GM23338 (cell line): ENCODE data around the gene SEZ6. TPM values are rescaled to one million over a fixed set of nuclear protein-coding genes. Genes with fewer than 3 reads are reported as not detected.

Experiments
- ATAC-seq: fragments of 200-7000 bp; cut with Tn5 transposase; 3 replicates; pipeline ENCODE4 v1.9.1; 2020
- DNase-seq: peaks from one replicate; pipeline ENCODE4 v3.0.0-alpha.2; 2015; ENCODE audit warnings: low spot score
- H2AFZ ChIP-seq: fragments of 200-600 bp; sonication (generic); 2 replicates; pipeline ENCODE4 v1.8.0; 2016; ENCODE audit warnings: antibody characterized with exemption, mild to moderate bottlenecking, moderate library complexity
- H3F3A ChIP-seq: fragments of 200-600 bp; sonication (generic); replicated peaks from 2 replicates; pipeline ENCODE4 v1.8.0; 2017; ENCODE audit warnings: antibody characterized with exemption, mixed run types, low read depth
- H3K27ac ChIP-seq: fragments of 200-600 bp; sonication (generic); 2 replicates; pipeline ENCODE4 v1.6.1; 2016; ENCODE audit warnings: low read depth
- H3K27me3 ChIP-seq: fragments of 200-600 bp; sonication (generic); 2 replicates; pipeline ENCODE4 v1.8.0; 2016; ENCODE audit warnings: mild to moderate bottlenecking, mixed run types, moderate library complexity; ENCODE audit not compliant: insufficient read depth
- H3K36me3 ChIP-seq: fragments of 200-600 bp; sonication (generic); 2 replicates; pipeline ENCODE4 v1.8.0; 2016; ENCODE audit warnings: mild to moderate bottlenecking; ENCODE audit not compliant: insufficient read depth
- H3K4me1 ChIP-seq: fragments of 200-600 bp; sonication (generic); 2 replicates; pipeline ENCODE4 v1.8.0; 2016; ENCODE audit warnings: mild to moderate bottlenecking, moderate library complexity; ENCODE audit not compliant: insufficient read depth
- H3K4me2 ChIP-seq: fragments of 200-600 bp; sonication (generic); 2 replicates; pipeline ENCODE4 v1.7.1; 2017; ENCODE audit warnings: mixed run types
- H3K4me3 ChIP-seq: fragments of 200-600 bp; sonication (generic); 2 replicates; pipeline ENCODE4 v1.6.1; 2016; ENCODE audit warnings: mixed run types
- H3K79me2 ChIP-seq: fragments of 200-600 bp; sonication (generic); replicated peaks from 2 replicates; pipeline ENCODE4 v1.8.0; 2017; ENCODE audit warnings: mild to moderate bottlenecking; ENCODE audit not compliant: insufficient read depth
- H3K9me2 ChIP-seq: fragments of 200-600 bp; sonication (generic); 2 replicates; pipeline ENCODE4 v1.8.0; 2017; ENCODE audit not compliant: insufficient read depth
- H4K20me1 ChIP-seq: fragments of 200-600 bp; sonication (generic); replicated peaks from 2 replicates; pipeline ENCODE4 v1.8.0; 2017; ENCODE audit warnings: mild to moderate bottlenecking; ENCODE audit not compliant: insufficient read depth
- H3K27ac Mint-ChIP-seq: 2 replicates; pipeline ENCODE4 v1.8.0; 2020; ENCODE audit warnings: inconsistent platforms, mild to moderate bottlenecking, moderate library complexity, mixed read lengths
- H3K27me3 Mint-ChIP-seq: 3 replicates; pipeline ENCODE4 v1.8.0; 2022; ENCODE audit warnings: low read depth, mild to moderate bottlenecking, moderate library complexity, mixed read lengths, inconsistent platforms; ENCODE audit not compliant: insufficient read depth, poor library complexity
- H3K36me3 Mint-ChIP-seq: 3 replicates; pipeline ENCODE4 v1.8.0; 2021; ENCODE audit warnings: low read depth, mild to moderate bottlenecking, inconsistent platforms, moderate library complexity, mixed read lengths
- H3K4me1 Mint-ChIP-seq: 3 replicates; pipeline ENCODE4 v1.8.0; 2020; ENCODE audit warnings: mild to moderate bottlenecking, inconsistent platforms, mixed read lengths
- H3K4me3 Mint-ChIP-seq: 3 replicates; pipeline ENCODE4 v1.8.0; 2021; ENCODE audit warnings: moderate library complexity, mild to moderate bottlenecking, inconsistent platforms, mixed read lengths
- H3K9me3 Mint-ChIP-seq: 3 replicates; pipeline ENCODE4 v1.8.0; 2020; ENCODE audit warnings: moderate library complexity, mild to moderate bottlenecking, inconsistent platforms, mixed read lengths
- CREB1 ChIP-seq: fragments of 250-450 bp; sonication (Bioruptor Pico); IDR thresholded peaks from 2 replicates; pipeline ENCODE4 v1.5.0; 2020; ENCODE audit warnings: low read depth, mild to moderate bottlenecking, moderate library complexity
- EZH2 ChIP-seq: fragments of 200-600 bp; sonication (generic); IDR thresholded peaks from one replicate; pipeline ENCODE4 v1.8.0; 2017; ENCODE audit warnings: antibody characterized with exemption, mild to moderate bottlenecking, low read depth; ENCODE audit not compliant: unreplicated experiment
- JUNB ChIP-seq: IDR thresholded peaks from one replicate; pipeline ENCODE4 v1.6.1; 2016; ENCODE audit warnings: antibody characterized with exemption; ENCODE audit not compliant: unreplicated experiment
- NANOG ChIP-seq: IDR thresholded peaks from 2 replicates; pipeline ENCODE4 v1.6.1; 2016; ENCODE audit warnings: antibody characterized with exemption, borderline replicate concordance
- ZNF114 ChIP-seq: fragments of 250-450 bp; sonication (Bioruptor Pico); IDR thresholded peaks from 2 replicates; pipeline ENCODE4 v1.5.0; 2020; ENCODE audit warnings: mild to moderate bottlenecking, moderate library complexity
- ZNF331 ChIP-seq: fragments of 250-450 bp; sonication (Bioruptor Pico); IDR thresholded peaks from 2 replicates; pipeline ENCODE4 v1.5.0; 2020; ENCODE audit warnings: low read depth, mild to moderate bottlenecking, moderate library complexity
- ZNF462 ChIP-seq: fragments of 250-450 bp; sonication (Bioruptor Pico); IDR thresholded peaks from 2 replicates; pipeline ENCODE4 v1.5.0; 2020; ENCODE audit warnings: mild to moderate bottlenecking, moderate library complexity
- polyA plus RNA-seq: library from polyadenylated mRNA; unstranded; fragments of >200 nt; fragmentation: Nextera tagmentation; extraction: Ambion mirVana; gene quantifications from 2 replicates; pipeline ENCODE4 v1.2.1, GENCODE V29; 2016
- total RNA-seq: library from RNA; depleted of rRNA; stranded (reverse); fragments of >200 nt; shearing (Covaris generic); gene quantifications from 2 replicates; pipeline ENCODE4 v1.2.3, GENCODE V29; 2014
- TF ChIP-seq, protein P1 (sequence below): IDR thresholded peaks from one replicate; pipeline ENCODE4 v1.6.1; 2018; ENCODE audit warnings: antibody characterized with exemption; ENCODE audit not compliant: unreplicated experiment
- TF ChIP-seq, protein P2 (sequence below), 2 experiments: fragments of 200-600 bp in 1 of 2; sonication (generic) in 1 of 2; conservative IDR thresholded peaks; 2 replicates each; pipeline versions ENCODE4 v1.5.1 to v1.6.1; 2016 to 2017; ENCODE audit warnings: antibody characterized with exemption in 2 of 2, low read depth in 2 of 2, mild to moderate bottlenecking in 2 of 2, moderate library complexity in 1 of 2

The SEZ6 gene
- total and polyA plus RNA-seq, 2 experiments from 2014 or later, result 1.0 to 6.5 TPM

- H3K9me3 Mint-ChIP-seq, result no peaks in the 10 kb centered on the region; the same call in 2 of the 3 replicates
- TF ChIP-seq EZH2 (no peak), CREB1 (no peak), JUNB (no peak)
- no peak overlapping the region for H3K4me3 ChIP-seq
- H3K27me3 Mint-ChIP-seq, result peaks cover 10% of the 10 kb centered on the region
- H3K27me3 ChIP-seq, result no peaks in the 10 kb centered on the region
- H3K4me2 ChIP-seq, result peak overlapping the region; percentile 34
- peaks cover 66% of the 10 kb centered on the region for H3K4me1 ChIP-seq
- no peaks in the 10 kb centered on the region for H3K36me3 ChIP-seq
- H3K27ac ChIP-seq, result peak overlapping the region; percentile 88
- H3K36me3 Mint-ChIP-seq, result peaks cover 22% of the 10 kb centered on the region; the same call in 2 of the 3 replicates
- H2AFZ ChIP-seq, result no peak overlapping the region
- H4K20me1 ChIP-seq, result no peaks in the 10 kb centered on the region
- no peak overlapping the region for H3K4me3 Mint-ChIP-seq
- ATAC-seq (no peak), DNase-seq (no peak)
- peaks cover 15% of the 10 kb centered on the region; the same call in 1 of the 2 replicates for H3K9me2 ChIP-seq
- H3F3A ChIP-seq, result peaks cover 19% of the 10 kb centered on the region
- peaks cover 48% of the 10 kb centered on the region for H3K4me1 Mint-ChIP-seq
- peak overlapping the region; percentile 91 for H3K27ac Mint-ChIP-seq
- H3K79me2 ChIP-seq, result 0 out of 2 replicates have a peak, but pooled peaks cover 8% of the 10 kb centered on the region
Measured at GRCh38 chr17:29041571-29041970, 35.7 kb upstream of the SEZ6 start.

- no peak for DNase-seq
- Mint-ChIP-seq H3K27ac (no peak overlapping the region), H3K4me3 (no peak overlapping the region), H3K9me3 (peaks cover 2% of the 10 kb centered on the region; the same call in 2 of the 3 replicates), H3K4me1 (peaks cover 43% of the 10 kb centered on the region), H3K36me3 (peaks cover 17% of the 10 kb centered on the region; the same call in 2 of the 3 replicates), H3K27me3 (peaks cover 11% of the 10 kb centered on the region)
- H3K79me2 ChIP-seq, result 0 out of 2 replicates have a peak, but pooled peaks cover 8% of the 10 kb centered on the region
- no peaks in the 10 kb centered on the region for H3K27me3 ChIP-seq
- H3F3A ChIP-seq, result peaks cover 19% of the 10 kb centered on the region
- H2AFZ ChIP-seq, result no peak overlapping the region
- peak overlapping the region; percentile 88; the same call in 1 of the 2 replicates for H3K27ac ChIP-seq
- ATAC-seq, result no peak
- no peak overlapping the region for H3K4me3 ChIP-seq
- H3K9me2 ChIP-seq, result peaks cover 15% of the 10 kb centered on the region; the same call in 1 of the 2 replicates
- H3K36me3 ChIP-seq, result no peaks in the 10 kb centered on the region
- H3K4me2 ChIP-seq, result no peak overlapping the region
- peaks cover 67% of the 10 kb centered on the region for H3K4me1 ChIP-seq
- H4K20me1 ChIP-seq, result no peaks in the 10 kb centered on the region
- TF ChIP-seq ZNF114 (CRISPR knock-in tag), result no peak
- TF ChIP-seq, protein P1, sequence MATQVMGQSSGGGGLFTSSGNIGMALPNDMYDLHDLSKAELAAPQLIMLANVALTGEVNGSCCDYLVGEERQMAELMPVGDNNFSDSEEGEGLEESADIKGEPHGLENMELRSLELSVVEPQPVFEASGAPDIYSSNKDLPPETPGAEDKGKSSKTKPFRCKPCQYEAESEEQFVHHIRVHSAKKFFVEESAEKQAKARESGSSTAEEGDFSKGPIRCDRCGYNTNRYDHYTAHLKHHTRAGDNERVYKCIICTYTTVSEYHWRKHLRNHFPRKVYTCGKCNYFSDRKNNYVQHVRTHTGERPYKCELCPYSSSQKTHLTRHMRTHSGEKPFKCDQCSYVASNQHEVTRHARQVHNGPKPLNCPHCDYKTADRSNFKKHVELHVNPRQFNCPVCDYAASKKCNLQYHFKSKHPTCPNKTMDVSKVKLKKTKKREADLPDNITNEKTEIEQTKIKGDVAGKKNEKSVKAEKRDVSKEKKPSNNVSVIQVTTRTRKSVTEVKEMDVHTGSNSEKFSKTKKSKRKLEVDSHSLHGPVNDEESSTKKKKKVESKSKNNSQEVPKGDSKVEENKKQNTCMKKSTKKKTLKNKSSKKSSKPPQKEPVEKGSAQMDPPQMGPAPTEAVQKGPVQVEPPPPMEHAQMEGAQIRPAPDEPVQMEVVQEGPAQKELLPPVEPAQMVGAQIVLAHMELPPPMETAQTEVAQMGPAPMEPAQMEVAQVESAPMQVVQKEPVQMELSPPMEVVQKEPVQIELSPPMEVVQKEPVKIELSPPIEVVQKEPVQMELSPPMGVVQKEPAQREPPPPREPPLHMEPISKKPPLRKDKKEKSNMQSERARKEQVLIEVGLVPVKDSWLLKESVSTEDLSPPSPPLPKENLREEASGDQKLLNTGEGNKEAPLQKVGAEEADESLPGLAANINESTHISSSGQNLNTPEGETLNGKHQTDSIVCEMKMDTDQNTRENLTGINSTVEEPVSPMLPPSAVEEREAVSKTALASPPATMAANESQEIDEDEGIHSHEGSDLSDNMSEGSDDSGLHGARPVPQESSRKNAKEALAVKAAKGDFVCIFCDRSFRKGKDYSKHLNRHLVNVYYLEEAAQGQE, result no peak
- no peak for TF ChIP-seq ZNF462
- TF ChIP-seq EZH2, result no peak
- TF ChIP-seq NANOG, result no peak
- TF ChIP-seq, protein P2, sequence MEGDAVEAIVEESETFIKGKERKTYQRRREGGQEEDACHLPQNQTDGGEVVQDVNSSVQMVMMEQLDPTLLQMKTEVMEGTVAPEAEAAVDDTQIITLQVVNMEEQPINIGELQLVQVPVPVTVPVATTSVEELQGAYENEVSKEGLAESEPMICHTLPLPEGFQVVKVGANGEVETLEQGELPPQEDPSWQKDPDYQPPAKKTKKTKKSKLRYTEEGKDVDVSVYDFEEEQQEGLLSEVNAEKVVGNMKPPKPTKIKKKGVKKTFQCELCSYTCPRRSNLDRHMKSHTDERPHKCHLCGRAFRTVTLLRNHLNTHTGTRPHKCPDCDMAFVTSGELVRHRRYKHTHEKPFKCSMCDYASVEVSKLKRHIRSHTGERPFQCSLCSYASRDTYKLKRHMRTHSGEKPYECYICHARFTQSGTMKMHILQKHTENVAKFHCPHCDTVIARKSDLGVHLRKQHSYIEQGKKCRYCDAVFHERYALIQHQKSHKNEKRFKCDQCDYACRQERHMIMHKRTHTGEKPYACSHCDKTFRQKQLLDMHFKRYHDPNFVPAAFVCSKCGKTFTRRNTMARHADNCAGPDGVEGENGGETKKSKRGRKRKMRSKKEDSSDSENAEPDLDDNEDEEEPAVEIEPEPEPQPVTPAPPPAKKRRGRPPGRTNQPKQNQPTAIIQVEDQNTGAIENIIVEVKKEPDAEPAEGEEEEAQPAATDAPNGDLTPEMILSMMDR (conservative IDR thresholded peaks at IDR 0.05; ENCODE audit: low read depth in 2 of 2), result no peak
- no peak for TF ChIP-seq ZNF331 (CRISPR knock-in tag)
Measured at GRCh38 chr17:29041091-29041490, 35.3 kb upstream of the SEZ6 start.
